Endodermal cell (in vitro differentiated cells): ENCODE data around the gene SLC25A52. TPM values are rescaled to one million over a fixed set of nuclear protein-coding genes. Genes with fewer than 3 reads are reported as not detected.

Experiments
- DNase-seq: peaks from one replicate; pipeline ENCODE4 v3.0.0-alpha.2; 2017
- H3K27ac ChIP-seq: 2 replicates; pipeline ENCODE4 v1.5.1; 2013; ENCODE audit warnings: mild to moderate bottlenecking, low read depth, low read length, moderate library complexity
- H3K27me3 ChIP-seq: 2 replicates; pipeline ENCODE4 v1.6.1; 2013; ENCODE audit warnings: mild to moderate bottlenecking, low read length, moderate library complexity; ENCODE audit not compliant: insufficient read depth, control insufficient read depth, poor library complexity, severe bottlenecking
- H3K36me3 ChIP-seq: 2 replicates; pipeline ENCODE4 v1.7.0; 2013; ENCODE audit warnings: mild to moderate bottlenecking, low read length, moderate library complexity; ENCODE audit not compliant: control insufficient read depth, insufficient read depth
- H3K4me1 ChIP-seq: one replicate; pipeline ENCODE4 v1.7.0; 2013; ENCODE audit warnings: low read length; ENCODE audit not compliant: control insufficient read depth, insufficient read depth
- H3K4me3 ChIP-seq: 2 replicates; pipeline ENCODE4 v1.5.1; 2013; ENCODE audit warnings: mild to moderate bottlenecking, low read length, moderate library complexity
- H3K9ac ChIP-seq: 2 replicates; pipeline ENCODE4 v1.6.1; 2013; ENCODE audit warnings: mild to moderate bottlenecking, low read length, moderate library complexity; ENCODE audit not compliant: poor library complexity, severe bottlenecking; ENCODE audit errors: extremely low read depth
- H3K9me3 ChIP-seq: 2 replicates; pipeline ENCODE4 v1.6.1; 2013; ENCODE audit warnings: mild to moderate bottlenecking, low read length, moderate library complexity; ENCODE audit not compliant: control insufficient read depth
- H3K27ac Mint-ChIP-seq: 2 replicates; pipeline ENCODE4 v1.8.0; 2020; ENCODE audit warnings: mixed read lengths
- H3K27me3 Mint-ChIP-seq: 2 replicates; pipeline ENCODE4 v1.8.0; 2021; ENCODE audit warnings: mild to moderate bottlenecking, mixed read lengths; ENCODE audit not compliant: insufficient read depth
- H3K36me3 Mint-ChIP-seq: 2 replicates; pipeline ENCODE4 v1.8.0; 2020; ENCODE audit warnings: low read depth, mixed read lengths
- H3K4me1 Mint-ChIP-seq: 2 replicates; pipeline ENCODE4 v1.8.0; 2020; ENCODE audit warnings: mixed read lengths
- H3K4me3 Mint-ChIP-seq: 2 replicates; pipeline ENCODE4 v1.8.0; 2020; ENCODE audit warnings: mild to moderate bottlenecking, moderate library complexity, mixed read lengths
- H3K9me3 Mint-ChIP-seq: 2 replicates; pipeline ENCODE4 v1.8.0; 2020; ENCODE audit warnings: mild to moderate bottlenecking, mixed read lengths
- WGBS, 2 experiments: methylation state at CpG; one replicate each; pipeline versions ENCODE4 v1.1.5 to v1.1.7; 2013; ENCODE audit warnings: missing lambda C conversion rate in 2 of 2, mixed read lengths in 1 of 2; ENCODE audit not compliant: insufficient coverage in 1 of 2, insufficient read length in 1 of 2; 5-methylcytosine and 5-hydroxymethylcytosine counted together
- total RNA-seq, 2 donors: library from RNA; stranded (reverse); fragmentation: NEBNext Ultra II Directional in 1 of 2; extraction: Animal tissue kit (Norgen Biotek cat#: 25700) in 1 of 2; gene quantifications; 2 replicates in 1 of 2; 3 replicates in 1 of 2; pipeline ENCODE4 v1.2.1, GENCODE V29; 2021
- TF ChIP-seq, protein P1 (sequence below): fragments of 200-600 bp; sonication (generic); conservative IDR thresholded peaks from 2 replicates; pipeline ENCODE4 v1.5.0; 2021; ENCODE audit warnings: antibody characterized with exemption, mild to moderate bottlenecking

Gene SLC25A52
- total RNA-seq, 2 donors from 2014 or later, result 0.46 to 1.1 TPM

DNA sequence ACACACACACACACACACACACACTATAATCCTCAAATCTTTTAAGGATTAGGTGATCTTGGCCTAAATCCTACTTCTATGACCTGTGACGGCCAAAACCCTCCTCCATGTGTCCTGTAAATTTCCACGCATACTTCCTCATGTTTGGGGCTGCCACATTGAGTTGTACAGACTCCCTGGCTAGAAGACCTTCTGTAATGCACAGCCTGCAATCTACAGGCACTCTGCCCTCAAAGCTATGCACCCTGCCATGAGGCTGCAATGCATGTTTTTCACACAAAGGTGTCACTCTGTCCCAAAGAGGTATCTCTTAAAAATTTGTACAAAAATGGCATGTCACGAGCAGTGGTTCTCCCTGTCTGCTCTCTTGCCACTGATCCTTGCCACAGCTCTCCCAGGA, 49.9 kb downstream of the SLC25A52 start:
- H3K4me3 Mint-ChIP-seq, result no peak overlapping the region
- WGBS, 2 experiments, result 86 to 92% methylated on average over 3 of the region's 3 CpGs
- H3K9ac ChIP-seq, result no peak overlapping the region
- no peaks in the 10 kb centered on the region for H3K4me1 ChIP-seq
- no peaks in the 10 kb centered on the region for H3K27me3 ChIP-seq
- TF ChIP-seq, protein P1, sequence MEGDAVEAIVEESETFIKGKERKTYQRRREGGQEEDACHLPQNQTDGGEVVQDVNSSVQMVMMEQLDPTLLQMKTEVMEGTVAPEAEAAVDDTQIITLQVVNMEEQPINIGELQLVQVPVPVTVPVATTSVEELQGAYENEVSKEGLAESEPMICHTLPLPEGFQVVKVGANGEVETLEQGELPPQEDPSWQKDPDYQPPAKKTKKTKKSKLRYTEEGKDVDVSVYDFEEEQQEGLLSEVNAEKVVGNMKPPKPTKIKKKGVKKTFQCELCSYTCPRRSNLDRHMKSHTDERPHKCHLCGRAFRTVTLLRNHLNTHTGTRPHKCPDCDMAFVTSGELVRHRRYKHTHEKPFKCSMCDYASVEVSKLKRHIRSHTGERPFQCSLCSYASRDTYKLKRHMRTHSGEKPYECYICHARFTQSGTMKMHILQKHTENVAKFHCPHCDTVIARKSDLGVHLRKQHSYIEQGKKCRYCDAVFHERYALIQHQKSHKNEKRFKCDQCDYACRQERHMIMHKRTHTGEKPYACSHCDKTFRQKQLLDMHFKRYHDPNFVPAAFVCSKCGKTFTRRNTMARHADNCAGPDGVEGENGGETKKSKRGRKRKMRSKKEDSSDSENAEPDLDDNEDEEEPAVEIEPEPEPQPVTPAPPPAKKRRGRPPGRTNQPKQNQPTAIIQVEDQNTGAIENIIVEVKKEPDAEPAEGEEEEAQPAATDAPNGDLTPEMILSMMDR, result peak; percentile 53
- no peaks in the 10 kb centered on the region for H3K36me3 ChIP-seq
- H3K9me3 ChIP-seq, result no peaks in the 10 kb centered on the region
- H3K4me3 ChIP-seq, result no peak overlapping the region
- peak; percentile 58 for DNase-seq
- peaks cover 4% of the 10 kb centered on the region for H3K4me1 Mint-ChIP-seq
- no peaks in the 10 kb centered on the region for H3K9me3 Mint-ChIP-seq
- no peaks in the 10 kb centered on the region for H3K27me3 Mint-ChIP-seq
- no peak overlapping the region for H3K27ac Mint-ChIP-seq
- H3K36me3 Mint-ChIP-seq, result no peaks in the 10 kb centered on the region
- no peak overlapping the region for H3K27ac ChIP-seq

Other genes with a start within 250 kb of the SLC25A52 start
- gene TTR, start 169.0 kb downstream of the SLC25A52 start, total RNA-seq, result not detected
- 10 to 100 TPM; 47.7 to 48.4 TPM for gene B4GALT6, start 76.3 kb downstream of the SLC25A52 start, total RNA-seq
- gene TRAPPC8, start 182.2 kb upstream of the SLC25A52 start, total RNA-seq, result 10 to 100 TPM; 45.2 to 49.0 TPM